ENCODE results near the gene LHFPL3.

Gene LHFPL3

DNA sequence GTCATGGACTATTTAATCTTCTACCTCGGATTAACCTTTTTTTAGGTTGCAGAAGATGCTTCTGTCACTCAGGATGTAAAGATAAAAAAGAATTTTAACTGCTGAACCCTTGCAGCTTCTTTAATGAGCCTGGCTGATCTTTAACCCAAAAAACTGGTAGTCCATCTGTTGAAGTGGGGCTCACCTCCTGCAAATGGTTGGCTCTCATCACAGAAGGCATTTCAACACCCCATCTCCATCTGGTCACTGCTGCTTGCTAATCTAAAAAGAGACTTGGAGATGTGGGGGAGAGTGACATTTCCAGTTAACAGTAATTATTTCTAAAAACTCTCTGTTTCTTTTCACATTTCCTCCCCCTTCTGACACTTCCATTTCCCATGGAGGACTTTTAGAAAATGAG, 208.6 kb downstream of the LHFPL3 start:
- TF ChIP-seq, protein P1, sequence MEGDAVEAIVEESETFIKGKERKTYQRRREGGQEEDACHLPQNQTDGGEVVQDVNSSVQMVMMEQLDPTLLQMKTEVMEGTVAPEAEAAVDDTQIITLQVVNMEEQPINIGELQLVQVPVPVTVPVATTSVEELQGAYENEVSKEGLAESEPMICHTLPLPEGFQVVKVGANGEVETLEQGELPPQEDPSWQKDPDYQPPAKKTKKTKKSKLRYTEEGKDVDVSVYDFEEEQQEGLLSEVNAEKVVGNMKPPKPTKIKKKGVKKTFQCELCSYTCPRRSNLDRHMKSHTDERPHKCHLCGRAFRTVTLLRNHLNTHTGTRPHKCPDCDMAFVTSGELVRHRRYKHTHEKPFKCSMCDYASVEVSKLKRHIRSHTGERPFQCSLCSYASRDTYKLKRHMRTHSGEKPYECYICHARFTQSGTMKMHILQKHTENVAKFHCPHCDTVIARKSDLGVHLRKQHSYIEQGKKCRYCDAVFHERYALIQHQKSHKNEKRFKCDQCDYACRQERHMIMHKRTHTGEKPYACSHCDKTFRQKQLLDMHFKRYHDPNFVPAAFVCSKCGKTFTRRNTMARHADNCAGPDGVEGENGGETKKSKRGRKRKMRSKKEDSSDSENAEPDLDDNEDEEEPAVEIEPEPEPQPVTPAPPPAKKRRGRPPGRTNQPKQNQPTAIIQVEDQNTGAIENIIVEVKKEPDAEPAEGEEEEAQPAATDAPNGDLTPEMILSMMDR (IDR thresholded peaks at IDR 0.05; ENCODE audit: low read depth, low read length) = no peak
- Histone ChIP-seq H3K27ac (no peak overlapping the region), H3K4me3 (ENCODE audit: low read depth, low read length) (no peak overlapping the region), H3K9me3 (ENCODE audit: severe bottlenecking) (peaks cover 2% of the 10 kb centered on the region), H3K27me3 (ENCODE audit: insufficient read depth, low read depth, severe bottlenecking) (no peaks in the 10 kb centered on the region), H3K36me3 (no peaks in the 10 kb centered on the region)
- no peak for DNase-seq

DNA sequence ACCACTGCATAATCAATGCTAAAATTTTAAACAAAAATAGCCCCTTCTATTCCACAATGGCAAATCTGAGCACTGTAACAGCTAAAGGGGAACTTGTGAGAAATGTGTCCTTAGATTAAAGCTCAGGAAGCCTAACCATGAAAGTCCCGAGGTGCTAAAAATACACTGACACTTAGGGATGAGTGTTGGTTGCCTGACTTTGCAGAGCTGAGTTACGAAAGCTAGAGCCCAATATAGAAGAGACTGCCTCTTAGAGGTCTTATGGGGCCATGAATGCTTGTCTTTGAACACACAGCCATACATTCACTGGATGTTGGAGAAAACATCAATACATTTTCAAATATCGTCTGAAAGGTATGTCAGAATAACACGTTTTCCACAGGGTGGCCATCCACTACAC, 209.7 kb downstream of the LHFPL3 start:
- H3K9me3 ChIP-seq (ENCODE audit: severe bottlenecking) = peaks cover 2% of the 10 kb centered on the region
- H3K4me3 ChIP-seq (ENCODE audit: low read depth, low read length) = no peak overlapping the region
- no peak overlapping the region for H3K27ac ChIP-seq
- TF ChIP-seq, protein P1 (IDR thresholded peaks at IDR 0.05; ENCODE audit: low read depth, low read length) = no peak
- DNase-seq = no peak
- H3K36me3 ChIP-seq = no peaks in the 10 kb centered on the region
- H3K27me3 ChIP-seq (ENCODE audit: insufficient read depth, low read depth, severe bottlenecking) = no peaks in the 10 kb centered on the region

DNA sequence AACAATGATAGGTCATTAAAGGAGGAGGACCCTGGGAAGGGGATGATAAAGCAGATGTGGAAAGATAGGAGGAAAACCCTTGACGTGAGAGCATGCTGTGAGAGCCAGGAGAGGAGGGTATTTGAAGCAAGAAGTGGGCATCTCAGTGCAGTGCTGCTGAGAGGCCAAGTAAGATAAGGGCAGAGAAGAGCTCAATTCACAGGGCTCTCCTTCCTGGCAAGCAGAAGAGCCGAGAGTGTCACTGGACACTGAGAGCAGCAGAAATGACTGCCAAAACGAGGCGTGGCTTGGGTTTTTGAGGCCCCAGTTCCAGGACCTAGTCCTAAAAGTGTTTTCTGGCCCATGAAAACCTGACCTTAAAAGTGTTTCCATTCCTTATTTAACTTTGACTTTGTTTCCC, 213.5 kb downstream of the LHFPL3 start:
- DNase-seq = no peak
- no peaks in the 10 kb centered on the region for H3K36me3 ChIP-seq
- no peak overlapping the region for H3K27ac ChIP-seq
- no peak overlapping the region for H3K4me3 ChIP-seq (ENCODE audit: low read depth, low read length)
- H3K27me3 ChIP-seq (ENCODE audit: insufficient read depth, low read depth, severe bottlenecking) = no peaks in the 10 kb centered on the region
- H3K9me3 ChIP-seq (ENCODE audit: severe bottlenecking) = no peaks in the 10 kb centered on the region
- TF ChIP-seq, protein P1 (IDR thresholded peaks at IDR 0.05; ENCODE audit: low read depth, low read length) = no peak

DNA sequence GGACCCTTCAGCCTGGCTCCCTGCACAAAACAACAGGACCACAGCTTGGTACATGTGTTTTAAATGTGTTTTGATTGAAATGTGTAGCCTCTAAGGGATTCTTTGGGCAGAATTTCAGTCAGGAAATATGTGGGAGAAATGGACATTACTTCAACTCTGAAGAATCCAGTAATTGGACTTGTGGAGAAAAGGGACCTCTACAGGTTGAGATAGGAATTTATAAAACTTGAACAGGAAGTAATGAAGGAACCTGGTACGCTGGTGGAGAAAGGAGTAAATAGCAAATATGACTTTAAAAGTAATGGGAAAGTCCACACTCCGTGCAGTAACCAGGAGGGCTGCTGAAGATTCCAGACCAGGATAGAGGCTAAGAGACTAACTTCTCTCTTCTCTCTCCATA, 220.5 kb downstream of the LHFPL3 start:
- H3K27me3 ChIP-seq (ENCODE audit: insufficient read depth, low read depth, severe bottlenecking) = no peaks in the 10 kb centered on the region
- TF ChIP-seq, protein P1 (IDR thresholded peaks at IDR 0.05; ENCODE audit: low read depth, low read length) = peak; percentile 22; the same call in 1 of the 2 replicates
- H3K4me3 ChIP-seq (ENCODE audit: low read depth, low read length) = no peak overlapping the region
- no peak overlapping the region for H3K27ac ChIP-seq
- no peaks in the 10 kb centered on the region for H3K9me3 ChIP-seq (ENCODE audit: severe bottlenecking)
- no peak for DNase-seq
- H3K36me3 ChIP-seq = no peaks in the 10 kb centered on the region

DNA sequence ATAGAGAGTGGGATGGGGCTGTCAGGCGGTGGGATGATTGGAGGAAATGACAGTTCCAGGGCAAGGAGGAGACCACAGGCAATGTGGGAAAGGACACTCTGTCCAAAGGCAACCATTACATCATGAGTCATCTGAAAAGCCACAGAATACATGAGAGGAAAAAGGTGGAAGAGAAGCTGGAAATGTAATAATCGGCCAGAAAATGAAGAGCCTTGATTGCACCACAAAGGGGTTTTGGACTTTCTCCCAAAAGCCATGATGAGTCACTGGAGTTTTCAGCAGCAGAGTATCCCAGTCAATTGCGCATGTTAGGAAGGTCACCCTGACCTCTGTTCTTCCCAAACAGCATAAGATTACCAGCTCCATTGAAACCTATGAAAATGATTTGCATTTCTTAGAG, 222.0 kb downstream of the LHFPL3 start:
- no peak for DNase-seq
- TF ChIP-seq, protein P1 (IDR thresholded peaks at IDR 0.05; ENCODE audit: low read depth, low read length) = no peak
- no peaks in the 10 kb centered on the region for H3K36me3 ChIP-seq
- H3K9me3 ChIP-seq (ENCODE audit: severe bottlenecking) = no peaks in the 10 kb centered on the region
- H3K27ac ChIP-seq = no peak overlapping the region
- no peaks in the 10 kb centered on the region for H3K27me3 ChIP-seq (ENCODE audit: insufficient read depth, low read depth, severe bottlenecking)
- H3K4me3 ChIP-seq (ENCODE audit: low read depth, low read length) = no peak overlapping the region

DNA sequence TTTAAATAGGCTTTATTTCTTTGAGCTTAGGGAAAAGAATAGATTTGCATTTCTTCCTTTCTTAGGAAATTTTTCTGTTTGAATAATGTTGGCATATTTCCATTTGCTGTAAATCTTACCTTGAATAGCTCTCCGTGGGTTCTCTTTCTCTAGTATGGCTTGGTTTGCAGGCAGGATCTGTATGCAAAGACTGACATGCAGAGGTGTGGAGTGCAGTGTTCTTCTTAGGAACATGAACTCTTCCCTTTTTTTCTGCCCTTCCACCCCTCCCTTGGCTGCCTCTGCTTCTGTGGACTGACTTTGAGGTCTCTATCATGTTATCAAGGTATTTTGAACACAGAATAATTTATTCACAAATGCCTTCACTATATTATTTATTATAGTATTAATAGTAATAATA, 222.8 kb downstream of the LHFPL3 start:
- H3K36me3 ChIP-seq = no peaks in the 10 kb centered on the region
- H3K27ac ChIP-seq = no peak overlapping the region
- H3K27me3 ChIP-seq (ENCODE audit: insufficient read depth, low read depth, severe bottlenecking) = no peaks in the 10 kb centered on the region
- H3K4me3 ChIP-seq (ENCODE audit: low read depth, low read length) = no peak overlapping the region
- TF ChIP-seq, protein P1 (IDR thresholded peaks at IDR 0.05; ENCODE audit: low read depth, low read length) = no peak
- no peak for DNase-seq
- H3K9me3 ChIP-seq (ENCODE audit: severe bottlenecking) = no peaks in the 10 kb centered on the region
